HG02678 (cell line): ENCODE data around the gene SPANXD.
"Not testable (repeated sequence)": the region's sequence is repeated elsewhere in the genome, so short reads cannot be mapped to it uniquely, and the experiment has no call there.

Source experiments
- ATAC-seq: cut with Tn5 transposase; IDR thresholded peaks from one replicate; pipeline ENCODE4 v1.9.1; 2021; ENCODE audit warnings: mild to moderate bottlenecking, moderate library complexity; ENCODE audit not compliant: unreplicated experiment

SPANXD gene, protein sequence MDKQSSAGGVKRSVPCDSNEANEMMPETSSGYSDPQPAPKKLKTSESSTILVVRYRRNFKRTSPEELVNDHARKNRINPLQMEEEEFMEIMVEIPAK

DNA sequence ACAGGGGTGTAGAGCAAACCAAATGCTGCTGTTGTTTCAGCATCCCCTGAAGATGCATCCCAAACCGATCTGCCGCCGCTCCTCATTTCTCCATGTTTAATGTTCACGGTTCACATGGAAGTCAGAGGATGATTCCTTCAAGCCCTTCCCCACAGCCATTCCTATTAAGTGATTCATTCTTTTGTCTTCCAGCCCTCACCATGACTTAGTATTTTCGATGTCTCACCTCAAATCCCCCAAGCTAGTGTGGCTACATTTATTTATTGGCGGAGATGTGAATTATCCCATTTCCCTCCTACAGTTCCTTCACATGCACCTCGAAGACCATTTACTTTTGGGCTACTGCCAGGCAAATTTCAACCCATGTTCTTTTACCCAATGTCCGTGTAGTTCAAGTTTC is at the start of gene SPANXD:
Gene SPANXD (minus strand): TSS at position 101 of the 400 bp plus-strand sequence. CDS start 334 bp downstream, outside the sequence.
- ATAC-seq: not testable (repeated sequence)

DNA sequence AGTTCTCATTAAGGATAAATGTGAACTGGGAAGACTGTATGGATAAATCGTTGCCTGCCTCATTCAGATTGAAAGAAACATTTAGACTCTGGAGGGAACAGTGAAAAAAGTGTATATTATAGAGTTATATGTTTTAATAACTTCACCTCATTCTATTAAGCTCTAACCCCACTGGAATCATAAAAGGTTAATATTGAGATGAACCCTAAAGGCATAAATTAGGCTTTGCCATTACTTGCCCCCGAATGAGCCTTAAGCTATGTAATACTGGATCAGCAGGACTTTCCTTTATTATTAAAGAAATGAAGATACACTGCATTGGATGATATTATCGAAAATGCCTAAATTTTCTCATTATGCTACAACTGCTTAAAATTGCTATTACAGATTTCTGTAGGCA is 44.1 kb upstream of the SPANXD start:
- no peak for ATAC-seq

DNA sequence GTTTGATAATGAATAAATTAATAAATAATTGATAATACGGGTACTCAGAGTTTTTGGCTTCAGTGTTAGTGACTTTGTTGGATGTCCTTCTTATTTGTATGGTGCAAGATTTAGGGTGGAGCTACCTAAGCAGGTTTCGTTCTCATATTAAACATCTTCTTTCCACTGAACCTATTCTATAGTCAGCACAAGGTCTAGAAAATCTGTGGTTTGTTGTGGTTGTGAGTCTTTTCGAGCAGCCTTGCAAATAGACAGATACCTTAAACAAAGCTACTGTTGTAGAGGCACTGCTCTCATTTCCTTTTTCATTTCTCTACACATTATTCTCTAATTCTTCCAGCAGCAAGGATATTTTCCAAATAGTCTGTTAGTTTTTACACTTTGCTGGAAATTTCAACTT is 38.1 kb upstream of the SPANXD start:
- no peak for ATAC-seq

DNA sequence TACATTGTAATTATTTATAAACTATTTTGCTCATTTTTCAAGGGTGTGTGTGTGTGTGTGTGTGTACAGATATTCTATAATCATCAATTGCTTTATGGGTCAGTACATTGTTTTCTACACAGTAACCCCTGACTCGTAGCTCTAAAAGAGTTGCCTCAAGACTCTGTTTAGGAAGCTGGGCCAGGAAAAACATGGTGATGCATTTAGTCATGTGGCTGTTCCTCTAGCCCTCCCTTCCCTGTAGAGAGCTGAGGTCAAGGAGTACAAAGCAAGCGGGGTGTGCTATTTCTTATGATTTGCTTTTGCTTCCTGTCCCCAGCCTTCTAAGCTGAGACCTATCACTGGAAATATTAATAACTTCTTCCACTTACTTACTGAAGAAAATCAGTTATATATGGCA is 34.8 kb upstream of the SPANXD start:
- no peak for ATAC-seq

DNA sequence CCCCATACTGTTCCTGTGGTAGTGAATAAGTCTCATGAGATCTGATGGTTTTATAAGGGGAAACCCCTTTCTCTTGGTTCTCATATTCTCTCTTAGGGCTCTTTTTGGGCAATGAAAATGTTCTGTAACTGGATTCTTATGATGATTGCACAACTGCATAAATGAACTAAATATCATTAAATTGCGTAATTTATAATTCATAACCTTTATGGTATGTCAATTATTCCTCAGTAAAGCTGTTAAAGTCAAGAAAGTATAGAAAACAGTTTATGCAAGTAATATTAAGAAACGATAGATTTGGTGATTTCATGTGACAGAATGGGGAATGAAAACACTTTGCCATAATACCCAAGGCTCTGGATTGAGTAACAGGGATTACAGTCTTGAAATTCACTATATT is 33.5 kb upstream of the SPANXD start:
- no peak for ATAC-seq

DNA sequence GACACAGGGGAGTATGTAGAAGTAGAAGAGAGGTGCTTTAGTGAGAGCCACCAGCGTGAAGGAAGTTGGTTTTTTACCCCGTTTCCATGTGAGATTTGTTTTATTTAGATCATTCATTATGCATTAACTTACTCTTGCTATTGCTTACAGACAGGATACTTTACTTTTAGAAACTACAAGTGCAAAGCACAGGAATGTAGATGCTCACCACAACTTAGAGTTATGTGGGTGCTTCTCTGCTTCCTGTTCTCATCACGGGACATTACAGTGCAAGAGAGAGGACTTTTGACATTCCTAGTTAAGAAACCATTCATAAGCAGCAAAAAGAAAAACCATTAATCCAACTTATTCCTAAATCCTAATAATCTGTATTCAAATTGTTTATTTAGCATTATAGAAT is 25.6 kb upstream of the SPANXD start:
- ATAC-seq: no peak

DNA sequence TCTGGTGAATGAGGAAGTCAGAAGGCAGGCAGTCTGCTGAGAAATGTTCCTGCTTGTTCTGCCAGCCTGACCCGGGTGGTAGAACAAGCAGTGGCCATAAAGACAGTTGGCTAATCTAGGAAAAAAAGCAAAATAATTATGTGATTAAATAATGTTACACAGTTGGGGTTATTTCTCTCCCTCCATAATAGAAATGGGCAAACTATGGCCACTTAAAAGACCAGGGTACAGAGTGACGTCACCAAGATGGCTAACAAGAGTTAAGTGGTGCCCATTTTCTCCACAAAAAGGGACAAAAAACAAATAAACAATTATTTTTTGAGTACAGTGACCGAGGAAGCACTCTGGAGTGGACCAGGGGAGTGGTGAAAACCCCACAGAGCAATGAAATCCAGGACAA is 16.1 kb upstream of the SPANXD start:
- ATAC-seq: no peak

DNA sequence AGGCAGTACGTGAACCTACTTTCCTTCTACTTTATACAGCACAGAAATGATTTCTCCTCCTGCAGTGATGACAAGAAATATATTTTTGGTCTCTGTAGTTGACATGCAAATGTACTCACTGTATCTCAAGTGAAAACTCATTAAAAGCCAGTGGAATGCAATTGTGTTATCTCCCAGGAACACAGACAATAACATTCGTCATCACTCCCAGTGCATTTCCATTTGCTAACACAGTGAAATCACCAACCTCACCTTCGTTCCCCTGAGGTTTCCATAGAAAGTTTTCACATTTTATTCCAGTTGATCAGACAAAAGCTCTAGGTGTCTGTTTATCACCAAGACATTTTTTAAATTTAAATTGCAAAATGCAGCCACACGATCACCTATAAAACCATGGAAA is 2.5 kb upstream of the SPANXD start:
- no peak for ATAC-seq

DNA sequence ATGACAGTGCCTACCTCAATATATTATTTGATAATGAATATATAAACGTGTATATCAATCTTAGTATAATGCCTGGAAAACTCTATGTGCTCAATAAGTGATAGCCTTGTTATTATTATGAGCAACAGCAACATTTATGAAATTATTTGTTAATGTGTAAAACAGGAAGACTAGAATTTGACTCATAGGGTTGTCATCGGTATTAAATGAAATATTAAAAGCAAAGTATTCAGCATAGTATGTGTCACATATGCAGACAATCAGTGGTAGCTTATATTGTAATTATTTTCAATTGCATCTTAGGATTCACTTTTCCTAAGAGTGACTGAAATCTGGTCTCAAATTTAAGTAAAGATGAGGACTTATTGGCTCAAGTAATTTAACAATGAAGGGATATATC is 24.6 kb downstream of the SPANXD start:
- no peak for ATAC-seq

DNA sequence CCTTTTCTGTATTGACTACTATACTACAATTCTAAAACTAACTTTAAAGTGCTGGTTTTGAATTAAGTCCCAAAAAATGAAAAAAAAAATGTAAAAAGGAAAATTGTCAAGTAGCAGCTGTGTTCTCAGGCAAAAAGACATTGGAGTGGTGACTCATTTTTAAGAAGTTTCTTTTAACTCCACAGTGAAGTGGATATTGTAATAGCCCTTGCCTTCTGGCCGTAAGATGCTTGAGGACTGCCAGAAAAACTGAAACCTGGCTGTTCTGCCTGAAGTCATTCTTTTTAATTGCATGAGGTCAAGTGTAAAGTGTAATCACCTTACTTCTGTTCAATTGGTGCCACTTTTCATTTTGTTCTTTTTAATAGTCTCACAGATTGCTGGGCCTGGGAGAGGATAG is 28.9 kb downstream of the SPANXD start:
- ATAC-seq: no peak

DNA sequence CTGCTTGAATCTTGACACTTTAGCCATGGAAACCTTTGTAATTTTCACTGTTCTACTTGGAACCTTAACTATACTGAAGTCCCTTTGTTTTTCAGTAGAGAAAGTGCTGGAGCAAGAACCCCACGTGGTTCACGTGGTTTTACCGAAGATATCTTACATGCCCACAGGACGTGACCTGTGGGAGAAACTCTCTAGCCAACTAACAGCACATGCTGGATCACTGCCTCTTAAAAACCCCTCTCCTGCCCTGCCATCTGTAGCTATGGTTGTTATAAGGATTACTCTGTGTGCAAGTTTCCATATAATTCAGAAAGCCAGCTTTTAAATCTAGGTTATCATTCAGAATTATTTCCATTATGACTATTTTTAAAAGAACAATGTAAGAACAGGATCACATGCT is 30.2 kb downstream of the SPANXD start:
- no peak for ATAC-seq

DNA sequence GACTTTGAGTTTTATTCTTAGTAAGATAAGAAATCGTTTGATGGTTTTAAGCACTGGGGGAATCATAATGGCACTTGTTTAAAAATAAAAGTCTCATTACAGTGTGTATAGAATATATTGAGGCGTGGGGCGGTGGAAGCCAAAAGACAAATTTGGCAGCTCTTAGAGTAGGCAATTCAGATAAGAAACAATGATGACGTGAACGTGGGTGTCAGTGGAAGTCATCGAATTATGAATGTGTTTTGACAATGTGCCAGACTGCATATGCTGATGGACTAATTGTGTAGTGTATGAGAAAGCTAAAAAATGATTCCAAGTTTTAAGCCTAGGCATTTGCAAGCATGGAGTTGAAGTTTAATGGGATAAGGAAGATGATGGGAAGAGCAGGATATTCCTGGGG is 35.8 kb downstream of the SPANXD start:
- ATAC-seq: no peak

DNA sequence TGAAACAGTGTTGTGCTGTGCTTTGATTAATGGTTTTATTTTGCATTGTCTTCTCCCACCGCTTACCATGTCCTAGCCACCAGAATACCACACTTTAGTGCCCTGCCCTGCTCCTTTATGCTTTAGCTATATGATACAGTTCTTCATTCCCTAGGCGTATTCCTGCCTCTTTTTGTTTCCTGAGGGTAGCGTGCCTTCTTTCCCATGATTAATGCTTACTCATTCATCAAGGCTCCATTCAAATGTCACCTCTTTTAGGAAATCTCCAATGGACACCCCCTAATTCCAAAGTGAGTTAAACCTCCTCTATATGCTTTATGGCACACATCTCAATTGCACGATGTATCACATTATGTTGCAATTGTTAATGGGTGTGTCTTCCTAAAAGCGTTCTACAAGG is 46.3 kb downstream of the SPANXD start:
- no peak for ATAC-seq
